8988T (cell line): Measurements from ENCODE around the gene RIPPLY2.
"Not testable (repeated sequence)": the region's sequence is repeated elsewhere in the genome, so short reads cannot be mapped to it uniquely, and the experiment has no call there.

Experiments used
- DNase-seq: peaks from one replicate; pipeline ENCODE4 v3.0.0; 2011

RIPPLY2 gene, protein sequence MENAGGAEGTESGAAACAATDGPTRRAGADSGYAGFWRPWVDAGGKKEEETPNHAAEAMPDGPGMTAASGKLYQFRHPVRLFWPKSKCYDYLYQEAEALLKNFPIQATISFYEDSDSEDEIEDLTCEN

GRCh38 chr6:83853178-83854000, at the start of gene RIPPLY2:
RIPPLY2 (plus strand) TSS chr6:83853360; CDS start chr6:83853417, 57 bp downstream.
- no peak for DNase-seq

GRCh38 chr6:83803492-83803891, 49.7 kb upstream of the RIPPLY2 start:
- DNase-seq, result not testable (repeated sequence)

- DNase-seq, result no peak
Observed at GRCh38 chr6:83804886-83805285, 48.3 kb upstream of the RIPPLY2 start.

GRCh38 chr6:83808005-83808404, 45.2 kb upstream of the RIPPLY2 start:
- DNase-seq, result no peak

DNA sequence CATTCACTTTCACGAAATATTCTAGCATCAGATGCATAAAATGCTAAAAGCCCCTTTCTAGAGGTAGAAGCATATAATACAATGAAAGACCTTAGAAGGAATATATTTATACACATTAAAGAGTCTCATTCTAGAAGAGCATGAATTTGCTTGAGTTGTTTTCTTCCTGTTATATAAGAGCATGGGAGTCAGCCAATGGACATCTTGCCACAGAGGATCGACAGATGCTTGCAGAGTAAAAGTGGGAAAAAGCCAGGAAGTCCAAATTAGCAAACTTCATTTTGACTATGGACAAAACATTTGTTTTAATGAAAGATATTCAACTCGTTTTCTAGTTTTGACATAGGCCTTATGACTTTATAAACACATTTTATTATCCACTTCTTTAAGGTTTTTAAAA, 44.2 kb upstream of the RIPPLY2 start:
- no peak for DNase-seq

DNA sequence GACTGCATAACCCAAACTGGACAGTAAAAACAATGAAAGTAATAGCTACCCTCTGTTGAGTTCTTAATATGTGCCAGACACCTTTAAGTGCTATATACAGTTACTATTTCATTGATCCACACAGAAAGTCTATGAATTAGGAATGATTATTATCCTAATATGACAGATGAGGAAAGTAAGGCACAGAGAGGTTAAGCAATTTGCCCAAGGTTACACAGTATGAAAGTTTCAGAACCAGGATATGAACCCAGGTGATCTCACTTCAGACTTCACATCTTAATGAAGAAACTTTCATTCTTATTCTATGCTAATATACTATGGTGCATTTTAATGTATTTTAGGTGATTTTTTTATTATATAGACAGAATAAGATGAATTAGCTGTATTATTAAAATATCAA, 40.6 kb upstream of the RIPPLY2 start:
- no peak for DNase-seq

- no peak for DNase-seq
Observed at GRCh38 chr6:83815631-83816272, 37.4 kb upstream of the RIPPLY2 start.

GRCh38 chr6:83822629-83823169, 30.5 kb upstream of the RIPPLY2 start:
- no peak for DNase-seq

DNA sequence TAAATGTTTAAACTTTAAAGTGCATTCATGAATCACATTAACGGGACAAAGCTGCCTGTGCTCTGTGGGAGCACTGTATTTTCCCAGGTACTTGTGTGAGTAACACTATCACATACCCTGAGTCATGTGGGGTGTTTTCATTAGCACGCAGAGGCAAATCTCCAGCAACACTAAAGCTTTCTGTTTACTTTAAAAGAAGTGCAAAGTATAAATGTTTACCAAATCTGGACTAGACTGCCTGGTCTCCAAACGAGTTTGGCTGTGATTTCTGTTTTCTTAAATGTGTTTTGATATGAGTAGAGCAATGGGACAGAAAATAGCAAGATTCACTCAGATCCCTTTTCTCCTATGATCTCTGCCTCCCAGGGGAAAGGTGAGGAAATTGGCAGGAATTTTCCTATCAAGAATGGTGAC, 28.8 kb upstream of the RIPPLY2 start:
- no peak for DNase-seq

- no peak for DNase-seq
Observed at GRCh38 chr6:83824831-83825230, 28.3 kb upstream of the RIPPLY2 start.

DNA sequence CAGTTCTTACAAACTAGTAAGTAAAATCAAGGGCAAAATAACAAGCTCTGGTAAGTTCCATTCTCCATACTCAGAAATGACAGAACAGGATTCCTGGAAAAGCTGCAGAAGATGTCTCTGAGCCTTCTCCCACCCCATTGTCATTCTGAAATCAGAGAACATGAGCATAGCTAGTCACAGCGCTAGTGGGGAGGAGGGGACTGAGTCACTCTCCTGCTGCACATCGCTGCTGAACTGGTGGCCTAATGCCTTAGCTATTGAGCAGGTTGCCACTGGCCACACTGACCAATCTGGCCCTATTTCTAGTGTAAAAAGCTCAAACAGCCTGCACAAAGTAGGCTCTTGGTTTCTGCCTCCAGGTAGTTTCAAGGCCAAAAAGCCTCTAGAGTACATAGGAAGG, 26.1 kb upstream of the RIPPLY2 start:
- DNase-seq, result no peak

GRCh38 chr6:83838727-83839126, 14.4 kb upstream of the RIPPLY2 start:
- DNase-seq, result no peak

- DNase-seq, result no peak
Observed at GRCh38 chr6:83844170-83844569, 9.0 kb upstream of the RIPPLY2 start.

- DNase-seq, result no peak
Observed at GRCh38 chr6:83846291-83846690, 6.9 kb upstream of the RIPPLY2 start.

DNA sequence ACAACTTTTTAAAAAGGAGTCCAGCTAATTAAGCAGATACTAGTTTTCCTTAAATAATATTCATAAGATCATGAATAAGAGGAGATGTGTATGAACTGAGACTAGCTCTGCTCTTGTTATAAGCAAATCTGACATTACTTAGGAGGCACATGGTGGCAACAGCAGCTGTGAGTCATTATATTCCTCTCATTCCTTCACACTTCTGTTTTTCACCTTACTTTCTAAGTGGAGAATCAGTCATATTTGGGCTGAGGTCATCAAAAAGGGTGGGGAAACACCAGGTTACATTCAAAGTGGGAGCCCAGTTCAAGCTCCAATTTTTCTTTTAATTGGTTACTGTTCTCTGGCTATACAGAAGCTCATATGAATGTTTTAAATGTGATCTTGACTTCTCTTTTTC, 6.0 kb upstream of the RIPPLY2 start:
- DNase-seq, result no peak

DNA sequence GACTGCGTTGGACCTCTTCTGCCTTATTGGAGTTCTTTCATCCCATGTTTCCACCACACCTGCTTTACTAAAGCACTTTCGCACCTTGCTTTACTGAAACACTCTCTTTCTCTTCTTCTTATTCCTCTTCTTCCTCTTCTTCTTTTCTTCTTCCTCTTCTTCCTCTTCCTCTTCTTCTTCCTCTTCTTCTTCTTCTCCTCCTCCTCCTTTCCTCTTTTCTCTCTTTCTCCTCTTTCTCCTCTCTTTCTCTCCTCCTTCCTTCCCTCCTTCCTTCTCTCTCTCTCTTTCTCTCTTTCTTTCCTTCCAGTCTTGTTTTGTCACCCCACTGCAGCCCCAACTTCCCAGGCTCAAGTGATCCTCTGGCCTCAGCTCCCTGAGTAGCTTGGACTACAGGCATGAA, 4.0 kb upstream of the RIPPLY2 start:
- DNase-seq, result no peak

GRCh38 chr6:83849610-83850009, 3.5 kb upstream of the RIPPLY2 start:
- DNase-seq, result no peak

DNA sequence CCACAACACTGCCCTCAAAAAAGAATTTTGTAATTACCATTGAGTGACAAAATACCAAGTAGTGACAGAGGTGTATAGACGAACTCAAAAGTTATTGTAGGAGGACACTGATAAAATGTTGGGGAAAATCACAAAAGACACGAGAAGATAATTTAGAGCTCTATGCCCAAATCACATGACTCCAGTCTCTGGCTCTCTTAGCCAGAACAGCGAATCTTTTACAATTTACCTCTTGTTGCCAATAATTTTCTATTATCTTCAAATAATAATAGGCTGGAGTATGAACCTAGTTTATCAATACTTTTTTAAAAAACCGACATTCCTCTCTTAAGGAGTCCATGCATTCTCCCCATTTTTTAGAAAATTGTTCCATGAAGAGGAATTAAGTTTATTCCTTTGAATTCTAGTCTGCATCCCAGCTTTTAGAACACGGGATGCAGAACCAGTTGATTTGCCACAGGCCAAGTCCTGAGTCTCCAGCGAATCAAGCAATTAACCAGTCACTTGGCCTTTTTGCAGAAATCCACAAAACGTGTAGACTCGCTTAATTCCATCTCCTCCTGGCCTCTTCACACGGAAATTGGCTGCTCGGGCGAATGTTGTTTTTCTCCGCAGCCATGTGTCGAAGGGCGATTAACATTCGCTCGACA, 507 bp upstream of the RIPPLY2 start:
- DNase-seq, result no peak

DNA sequence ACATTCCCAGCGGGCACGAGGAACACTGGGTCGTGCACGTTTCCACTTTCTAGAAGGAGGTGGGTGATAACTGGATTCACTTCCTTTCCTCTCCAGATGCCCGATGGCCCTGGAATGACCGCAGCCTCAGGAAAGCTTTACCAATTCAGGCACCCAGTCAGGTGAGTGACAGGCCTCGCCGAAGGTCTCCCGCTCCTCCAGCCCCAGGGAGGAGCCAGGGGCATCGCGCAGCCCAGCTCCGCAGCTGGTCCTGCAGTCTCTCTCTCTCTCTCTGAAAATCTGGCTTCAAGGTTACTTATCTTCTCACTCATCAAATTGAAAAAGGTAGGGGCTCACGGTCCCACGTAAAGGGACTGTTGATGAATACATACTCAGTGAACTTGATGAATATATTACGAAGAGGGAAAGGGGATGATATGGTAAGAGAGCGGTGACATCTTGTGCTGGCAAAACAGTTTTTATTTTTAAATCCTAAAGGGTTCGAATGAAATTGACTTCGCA, 891 bp downstream of the RIPPLY2 start:
- no peak for DNase-seq

DNA sequence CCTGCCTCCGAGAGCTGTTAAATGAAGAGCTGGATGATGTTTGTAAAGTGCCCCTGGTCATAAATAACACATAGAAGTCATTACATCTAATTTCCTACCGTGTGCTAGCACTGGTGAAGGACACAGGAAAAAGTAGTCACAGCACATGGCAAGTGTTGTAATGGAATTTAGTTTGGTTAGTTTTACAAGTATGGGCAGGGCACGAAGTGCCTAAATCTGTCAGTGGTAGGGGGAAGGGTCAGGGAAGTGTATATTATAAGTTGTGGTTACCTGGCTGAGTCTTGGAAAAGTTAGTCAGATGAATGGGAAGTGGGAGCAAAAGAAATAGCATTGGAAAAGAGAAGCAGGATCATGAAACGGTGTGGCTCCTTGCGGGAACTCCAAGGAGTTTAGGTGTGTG, 1.6 kb downstream of the RIPPLY2 start:
- no peak for DNase-seq

- peak; percentile 89 for DNase-seq
Observed at GRCh38 chr6:83859410-83860358, 6.5 kb downstream of the RIPPLY2 start, which contains the start of gene CYB5R4. CYB5R4 (plus strand) TSS chr6:83859689; CDS start chr6:83859783, 94 bp downstream.

DNA sequence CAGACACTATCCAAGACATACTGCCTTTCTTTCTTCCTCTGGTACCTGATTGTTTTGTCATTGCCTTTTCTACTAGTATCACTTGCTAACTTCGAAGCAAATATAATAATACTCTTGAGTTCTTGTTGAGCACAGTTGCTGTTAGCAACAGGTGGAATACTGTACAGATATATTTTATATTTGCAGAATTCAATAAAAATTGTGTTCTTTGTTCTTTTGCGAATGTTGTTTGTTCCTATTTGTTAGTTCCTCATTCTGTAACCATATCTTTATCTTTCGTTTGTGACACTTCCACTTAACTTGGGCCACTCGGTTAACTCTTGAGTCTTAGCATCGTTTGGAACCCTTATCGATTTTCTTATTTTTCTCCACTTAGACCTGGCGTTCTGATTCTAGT, 7.2 kb downstream of the RIPPLY2 start:
- DNase-seq, result no peak
